Thymus (tissue), 11 donors: Measurements from ENCODE around the gene SLC6A8. TPM values are rescaled to one million over a fixed set of nuclear protein-coding genes. Genes with fewer than 3 reads are reported as not detected.

Experiments used
- DNase-seq, 9 donors: peaks; one replicate each; pipeline ENCODE4 v3.0.0-alpha.2; 2013; ENCODE audit warnings: low spot score in 9 of 9, low read depth in 6 of 9, missing footprints in 1 of 9
- H3K27ac ChIP-seq, 2 donors: one replicate each; pipeline ENCODE4 v1.5.1; 2013; ENCODE audit warnings: control low read depth in 1 of 2, low read depth in 1 of 2, low read length in 1 of 2, mild to moderate bottlenecking in 1 of 2, moderate library complexity in 1 of 2
- H3K27me3 ChIP-seq, 2 donors: one replicate each; pipeline ENCODE4 v1.5.1; 2013; ENCODE audit warnings: low read length in 1 of 2; ENCODE audit not compliant: control insufficient read depth in 2 of 2, insufficient read depth in 1 of 2
- H3K36me3 ChIP-seq, 2 donors: one replicate each; pipeline ENCODE4 v1.5.1; 2013; ENCODE audit warnings: low read length in 1 of 2, mild to moderate bottlenecking in 1 of 2, moderate library complexity in 1 of 2; ENCODE audit not compliant: control insufficient read depth in 2 of 2, insufficient read depth in 2 of 2
- H3K4me1 ChIP-seq, 2 donors: one replicate each; pipeline ENCODE4 v1.5.1; 2013; ENCODE audit warnings: low read length in 2 of 2; ENCODE audit not compliant: control insufficient read depth in 2 of 2, insufficient read depth in 2 of 2
- H3K4me3 ChIP-seq, 2 donors: one replicate each; pipeline ENCODE4 v1.5.1; 2013; ENCODE audit warnings: low read length in 2 of 2, control low read depth in 1 of 2, mild to moderate bottlenecking in 1 of 2
- H3K9me3 ChIP-seq, 2 donors: one replicate each; pipeline ENCODE4 v1.5.1; 2013; ENCODE audit warnings: low read length in 1 of 2, mild to moderate bottlenecking in 1 of 2; ENCODE audit not compliant: control insufficient read depth in 2 of 2, insufficient read depth in 1 of 2
- WGBS: extraction: QIAGEN DNeasy Blood & Tissue Kit; methylation state at CpG from one replicate; pipeline ENCODE4 v1.1.7; 2013; 5-methylcytosine and 5-hydroxymethylcytosine counted together
- polyA plus RNA-seq: library from polyadenylated mRNA; stranded (reverse); fragments of 200-250 nt; gene quantifications from one replicate; pipeline ENCODE4 v1.2.3, GENCODE V29; 2013
- total RNA-seq: library from RNA; stranded (reverse); fragments of 120-200 nt; gene quantifications from one replicate; pipeline ENCODE4 v1.2.4, GENCODE V29; 2013
- donor health status: healthy.

Gene SLC6A8
- total and polyA plus RNA-seq, 2 donors = 5.5 to 18.2 TPM

DNA sequence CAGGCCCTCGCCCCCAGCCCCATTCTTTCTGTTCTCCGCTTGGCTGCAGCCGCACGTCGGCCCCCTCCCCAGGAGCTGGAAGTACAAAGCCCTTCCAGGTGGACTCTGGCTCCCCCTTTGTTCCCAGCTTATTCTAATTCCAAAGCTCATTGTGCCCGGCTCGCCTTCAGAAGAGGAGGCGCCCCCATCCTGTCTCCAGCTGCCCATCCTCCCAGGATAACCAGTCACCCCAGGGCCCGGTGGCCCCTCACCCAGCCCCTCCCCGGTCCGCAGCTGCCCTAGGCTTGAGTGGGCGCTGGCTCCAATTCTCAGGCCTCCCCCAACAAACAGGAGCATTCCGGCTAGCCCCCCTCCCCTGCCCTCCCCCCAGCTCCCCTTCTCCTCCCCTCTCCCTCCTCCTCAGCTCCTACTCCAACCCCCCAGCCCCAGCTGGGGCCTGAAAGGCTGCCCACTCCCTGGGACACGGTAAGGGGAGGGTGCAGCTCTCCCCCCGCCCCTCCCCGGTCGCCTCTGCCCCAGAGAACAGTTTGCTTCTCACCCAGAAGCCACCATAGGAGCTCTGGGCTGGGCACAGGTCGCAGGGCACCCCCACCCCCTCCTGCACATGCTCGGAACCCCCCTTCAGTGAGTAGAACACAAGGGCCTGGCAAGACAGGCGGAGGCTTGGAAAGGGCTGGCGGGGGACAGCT, 3.1 kb upstream of the SLC6A8 start:
- 49% methylated on average over 21 of the region's 21 CpGs for WGBS

DNA sequence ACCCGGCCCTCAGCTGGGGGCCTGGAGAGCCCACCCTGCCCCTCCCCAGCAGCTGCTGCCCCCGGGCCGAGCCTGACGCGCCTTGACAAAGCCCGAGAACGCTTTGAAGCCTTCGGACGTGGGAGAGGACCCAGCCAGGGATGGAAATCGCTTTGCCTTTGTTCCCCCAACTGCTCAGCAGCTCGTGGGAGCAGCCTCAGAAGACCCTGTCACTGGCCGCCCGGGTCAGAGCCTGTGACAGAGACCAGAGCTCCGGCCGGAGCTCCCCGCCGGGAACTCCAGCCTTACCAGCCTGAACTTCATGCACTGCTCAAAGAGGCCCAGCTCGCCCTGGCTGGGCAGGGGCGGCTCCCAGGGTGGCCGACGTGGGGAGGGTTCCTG, 2.6 kb upstream of the SLC6A8 start:
- Histone ChIP-seq H3K4me3 (no peak overlapping the region), H3K27ac (no peak overlapping the region), H3K4me1 (peaks cover 0 to 2% of the 10 kb centered on the region in 2 donors), H3K27me3 (peaks cover 19 to 63% of the 10 kb centered on the region in 2 donors), H3K9me3 (peaks cover 0 to 6% of the 10 kb centered on the region in 2 donors), H3K36me3 (no peaks in the 10 kb centered on the region)
- DNase-seq = no peak
- 48% methylated on average over 21 of the region's 21 CpGs for WGBS

More for the DNA sequence above, 3.1 kb upstream of the SLC6A8 start:
- no peak overlapping the region for H3K4me3 ChIP-seq
- DNase-seq = no peak
- H3K27ac ChIP-seq = no peak overlapping the region
- no peaks in the 10 kb centered on the region for H3K36me3 ChIP-seq
- peaks cover 0 to 4% of the 10 kb centered on the region in 2 donors for H3K9me3 ChIP-seq
- peaks cover 0 to 2% of the 10 kb centered on the region in 2 donors for H3K4me1 ChIP-seq
- H3K27me3 ChIP-seq = peaks cover 16 to 59% of the 10 kb centered on the region in 2 donors

DNA sequence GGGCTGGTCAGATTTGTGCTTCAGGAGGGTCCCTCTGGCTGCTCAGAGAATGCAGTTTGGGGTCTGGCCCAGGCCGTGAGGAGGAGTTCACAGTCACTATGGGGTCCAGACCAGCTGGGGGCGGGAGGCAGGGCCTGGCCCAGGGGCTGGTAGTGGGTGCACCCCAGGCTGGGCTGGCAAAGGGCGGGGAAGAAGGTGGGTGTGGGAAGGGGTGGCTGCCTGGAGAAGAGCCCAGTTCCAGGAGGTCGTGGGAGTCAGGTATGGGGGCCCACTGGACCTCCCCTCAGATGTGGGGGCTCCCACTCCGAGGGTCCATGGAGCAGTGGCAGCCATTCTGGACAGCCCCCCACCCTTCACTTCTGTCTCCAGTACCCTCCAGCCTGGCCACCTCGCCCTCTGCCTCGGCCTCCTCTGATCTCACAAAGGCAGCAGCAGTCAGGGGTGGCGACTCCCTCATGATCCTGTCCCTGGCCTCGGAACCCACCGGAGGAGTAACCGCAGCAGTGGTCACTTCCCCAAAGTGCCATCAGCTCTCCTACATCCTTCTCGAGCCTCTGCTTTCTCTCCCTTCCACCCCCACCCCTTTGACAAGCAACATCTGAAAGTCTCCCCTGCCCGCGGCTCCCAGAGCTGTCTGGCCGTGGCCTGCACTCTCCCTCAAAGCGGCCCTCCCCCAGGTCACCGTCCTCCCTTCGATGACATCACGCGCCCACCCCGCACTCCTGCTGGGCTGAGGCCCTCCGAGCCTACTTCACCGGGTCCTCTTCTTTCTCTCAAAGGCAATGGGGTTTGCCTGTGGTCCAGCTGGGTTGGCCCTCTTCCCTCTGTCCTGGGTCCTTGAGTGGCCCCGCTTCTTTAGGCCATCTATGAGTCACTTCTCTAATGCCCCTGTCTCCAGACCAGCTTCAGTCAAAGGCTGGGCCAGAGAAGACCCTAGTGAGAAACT, 1.7 kb upstream of the SLC6A8 start:
- 76% methylated on average over 24 of the region's 24 CpGs for WGBS
- no peak overlapping the region for H3K27ac ChIP-seq
- no peak for DNase-seq
- no peaks in the 10 kb centered on the region for H3K36me3 ChIP-seq
- H3K9me3 ChIP-seq = peaks cover 0 to 6% of the 10 kb centered on the region in 2 donors
- no peak overlapping the region for H3K4me3 ChIP-seq
- peaks cover 19 to 69% of the 10 kb centered on the region in 2 donors for H3K27me3 ChIP-seq
- H3K4me1 ChIP-seq = peaks cover 0 to 2% of the 10 kb centered on the region in 2 donors

DNA sequence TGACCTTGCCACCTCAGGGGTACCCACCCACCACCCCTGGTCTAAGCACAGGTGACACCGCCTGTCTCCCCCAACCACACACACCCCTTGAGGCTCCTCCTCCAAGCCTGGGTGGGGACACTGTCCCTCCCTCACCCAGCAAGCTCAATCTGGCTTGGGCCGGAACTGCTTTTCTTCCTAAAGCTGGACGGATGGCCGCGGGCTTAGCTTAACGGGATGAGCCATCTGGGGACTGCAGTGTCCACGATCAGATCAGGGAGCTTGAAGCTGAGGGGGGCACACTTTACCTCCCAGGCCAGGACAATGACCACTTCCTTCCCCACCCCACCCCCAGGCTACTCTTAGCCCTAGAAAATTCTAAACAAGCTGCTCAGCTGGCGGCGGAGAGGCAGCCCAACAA, 1.0 kb upstream of the SLC6A8 start:
- Histone ChIP-seq H3K27ac (no peak overlapping the region), H3K4me3 (no peak overlapping the region), H3K27me3 (peaks cover 19 to 70% of the 10 kb centered on the region in 2 donors), H3K4me1 (peaks cover 0 to 2% of the 10 kb centered on the region in 2 donors), H3K9me3 (peaks cover 0 to 6% of the 10 kb centered on the region in 2 donors), H3K36me3 (no peaks in the 10 kb centered on the region)
- WGBS = 56% methylated on average over 9 of the region's 9 CpGs
- no peak for DNase-seq

DNA sequence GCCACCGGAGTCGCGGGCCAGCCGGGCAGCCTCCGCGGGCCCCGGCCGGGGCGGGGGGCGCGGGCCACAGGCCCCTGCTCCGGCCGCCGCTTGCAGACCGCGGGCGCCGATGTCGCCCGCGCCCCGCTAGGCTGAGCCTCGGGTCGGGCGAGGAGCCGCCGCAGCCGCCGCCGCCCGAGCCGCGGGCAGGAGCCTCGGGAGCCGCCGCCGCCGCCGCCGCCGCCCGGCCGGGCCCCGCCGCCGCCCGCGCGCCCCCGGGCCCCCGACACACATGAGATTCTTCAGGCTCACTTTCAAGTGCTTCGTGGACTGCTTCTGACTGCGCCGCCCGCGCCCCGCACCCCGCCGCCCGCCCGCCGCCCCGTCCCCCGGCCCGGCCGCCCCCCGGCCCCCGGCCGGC, 345 bp downstream of the SLC6A8 start:
- peaks cover 0 to 6% of the 10 kb centered on the region in 2 donors for H3K9me3 ChIP-seq
- H3K27ac ChIP-seq = no peak overlapping the region
- peaks cover 19 to 70% of the 10 kb centered on the region in 2 donors for H3K27me3 ChIP-seq
- peaks cover 0 to 2% of the 10 kb centered on the region in 2 donors for H3K4me1 ChIP-seq
- 1% methylated on average over 33 of the region's 69 CpGs for WGBS
- H3K36me3 ChIP-seq = no peaks in the 10 kb centered on the region
- no peak for DNase-seq
- H3K4me3 ChIP-seq = peak overlapping the region in 1 of 2 donors; percentile 51

DNA sequence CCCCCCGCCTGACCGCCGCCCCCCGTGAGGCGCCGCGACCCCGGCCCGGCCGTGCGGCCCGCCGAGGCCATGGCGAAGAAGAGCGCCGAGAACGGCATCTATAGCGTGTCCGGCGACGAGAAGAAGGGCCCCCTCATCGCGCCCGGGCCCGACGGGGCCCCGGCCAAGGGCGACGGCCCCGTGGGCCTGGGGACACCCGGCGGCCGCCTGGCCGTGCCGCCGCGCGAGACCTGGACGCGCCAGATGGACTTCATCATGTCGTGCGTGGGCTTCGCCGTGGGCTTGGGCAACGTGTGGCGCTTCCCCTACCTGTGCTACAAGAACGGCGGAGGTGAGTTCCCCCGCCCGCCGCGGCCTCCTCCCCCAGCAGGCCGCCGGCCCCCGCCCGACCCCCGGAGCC, 780 bp downstream of the SLC6A8 start:
- no peak overlapping the region for H3K27ac ChIP-seq
- H3K4me3 ChIP-seq = peak overlapping the region in 1 of 2 donors; percentile 51
- peaks cover 0 to 6% of the 10 kb centered on the region in 2 donors for H3K9me3 ChIP-seq
- H3K4me1 ChIP-seq = peaks cover 0 to 2% of the 10 kb centered on the region in 2 donors
- H3K27me3 ChIP-seq = peaks cover 19 to 68% of the 10 kb centered on the region in 2 donors
- no peaks in the 10 kb centered on the region for H3K36me3 ChIP-seq
- no peak for DNase-seq
- 3% methylated on average over 47 of the region's 57 CpGs for WGBS

DNA sequence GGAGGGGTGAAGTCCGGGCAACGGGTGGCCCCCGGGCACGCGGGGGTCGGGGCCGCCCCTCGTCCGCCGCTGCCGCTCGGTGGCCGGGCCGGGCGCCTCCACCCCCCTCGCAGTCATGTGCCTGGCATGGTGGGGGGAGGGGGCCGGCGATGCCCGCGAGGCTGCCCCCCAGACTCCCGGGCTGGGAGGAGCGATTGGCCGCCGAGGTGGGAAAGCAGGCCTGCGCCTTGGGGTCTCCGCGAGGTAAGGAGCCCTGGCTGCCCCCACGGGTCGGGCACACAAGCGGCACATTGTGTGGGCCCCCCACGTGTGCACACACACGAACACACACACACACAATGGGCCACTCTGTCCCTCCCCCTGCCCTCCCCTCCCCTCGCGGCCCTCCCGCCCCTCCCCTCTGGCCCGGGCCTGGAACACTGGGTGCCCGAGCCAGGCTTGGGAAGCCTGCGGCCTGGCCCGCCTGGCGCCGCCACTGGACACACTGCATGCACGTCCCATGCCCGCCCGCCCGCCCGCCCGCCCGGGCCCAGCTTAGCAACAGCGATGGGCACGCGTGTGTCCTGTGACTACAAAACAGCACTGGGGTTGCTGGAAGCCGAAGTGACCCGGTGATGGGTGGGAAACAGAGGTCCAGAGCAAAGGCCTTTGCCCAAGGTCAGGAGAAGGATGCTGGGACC, 1.3 kb downstream of the SLC6A8 start:
- H3K4me3 ChIP-seq = no peak overlapping the region
- DNase-seq = no peak

DNA sequence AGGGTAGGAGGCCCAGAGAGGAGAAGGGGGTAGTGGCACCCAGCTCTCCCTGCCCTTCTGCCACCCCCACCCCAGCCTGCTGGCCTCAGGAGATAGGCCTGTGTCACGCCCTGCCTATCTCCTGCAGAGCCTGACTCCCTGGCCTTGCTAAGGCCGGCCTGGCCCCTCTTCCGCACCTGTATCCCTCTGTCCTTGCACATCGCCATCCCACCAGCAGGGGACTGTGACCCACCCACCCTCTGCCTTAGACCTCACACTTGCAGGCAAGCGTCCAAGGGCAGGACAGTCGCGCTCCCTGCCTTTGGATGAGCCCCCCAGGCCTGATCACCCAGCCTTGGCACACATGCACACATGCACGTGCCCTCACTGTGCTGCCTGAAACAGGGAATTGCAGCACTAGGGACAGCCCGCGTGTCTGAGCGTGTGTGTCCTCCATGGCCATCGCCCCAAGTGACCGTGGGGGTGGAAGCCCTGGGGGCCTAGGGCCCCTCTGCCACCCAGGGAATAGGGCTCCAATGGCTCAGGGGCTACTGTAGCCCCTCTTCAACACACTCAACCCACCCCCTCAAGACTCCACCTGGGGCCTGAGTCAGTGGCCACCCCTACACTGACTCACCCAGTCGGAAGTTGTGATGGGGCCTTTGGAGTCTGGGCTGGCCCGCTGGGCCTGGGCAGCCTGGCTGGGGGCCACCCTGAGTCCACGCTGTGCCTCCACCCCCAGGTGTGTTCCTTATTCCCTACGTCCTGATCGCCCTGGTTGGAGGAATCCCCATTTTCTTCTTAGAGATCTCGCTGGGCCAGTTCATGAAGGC, 2.1 kb downstream of the SLC6A8 start:
- H3K27me3 ChIP-seq = peaks cover 14 to 54% of the 10 kb centered on the region in 2 donors
- H3K27ac ChIP-seq = no peak overlapping the region
- no peak overlapping the region for H3K4me3 ChIP-seq
- H3K4me1 ChIP-seq = peaks cover 0 to 2% of the 10 kb centered on the region in 2 donors
- peaks cover 0 to 3% of the 10 kb centered on the region in 2 donors for H3K9me3 ChIP-seq
- H3K36me3 ChIP-seq = peaks cover 0 to 3% of the 10 kb centered on the region in 2 donors
- no peak for DNase-seq
- WGBS = 95% methylated on average over 19 of the region's 19 CpGs

More for the DNA sequence above, 1.3 kb downstream of the SLC6A8 start:
- H3K27ac ChIP-seq = no peak overlapping the region
- H3K4me1 ChIP-seq = peaks cover 0 to 2% of the 10 kb centered on the region in 2 donors
- peaks cover 0 to 6% of the 10 kb centered on the region in 2 donors for H3K9me3 ChIP-seq
- WGBS = 35% methylated on average over 51 of the region's 53 CpGs
- no peaks in the 10 kb centered on the region for H3K36me3 ChIP-seq
- peaks cover 19 to 62% of the 10 kb centered on the region in 2 donors for H3K27me3 ChIP-seq
